SK-N-MC (cell line): ENCODE results near the gene SLC1A2.

Source experiments
- EZH2 ChIP-seq: fragments of 200-600 bp; sonication (generic); IDR thresholded peaks from one replicate; pipeline ENCODE4 v1.6.1; 2017; ENCODE audit warnings: antibody characterized with exemption
- FOXP2 ChIP-seq: optimal IDR thresholded peaks from 2 replicates; pipeline ENCODE3; 2011; ENCODE audit warnings: mild to moderate bottlenecking, moderate library complexity; ENCODE audit not compliant: insufficient read depth; ENCODE audit errors: extremely low read length, control extremely low read depth
- POLR2AphosphoS5 ChIP-seq: IDR thresholded peaks from 2 replicates; pipeline ENCODE4 v1.6.1; 2012; ENCODE audit warnings: mild to moderate bottlenecking, low read depth, low read length, borderline replicate concordance

DNA sequence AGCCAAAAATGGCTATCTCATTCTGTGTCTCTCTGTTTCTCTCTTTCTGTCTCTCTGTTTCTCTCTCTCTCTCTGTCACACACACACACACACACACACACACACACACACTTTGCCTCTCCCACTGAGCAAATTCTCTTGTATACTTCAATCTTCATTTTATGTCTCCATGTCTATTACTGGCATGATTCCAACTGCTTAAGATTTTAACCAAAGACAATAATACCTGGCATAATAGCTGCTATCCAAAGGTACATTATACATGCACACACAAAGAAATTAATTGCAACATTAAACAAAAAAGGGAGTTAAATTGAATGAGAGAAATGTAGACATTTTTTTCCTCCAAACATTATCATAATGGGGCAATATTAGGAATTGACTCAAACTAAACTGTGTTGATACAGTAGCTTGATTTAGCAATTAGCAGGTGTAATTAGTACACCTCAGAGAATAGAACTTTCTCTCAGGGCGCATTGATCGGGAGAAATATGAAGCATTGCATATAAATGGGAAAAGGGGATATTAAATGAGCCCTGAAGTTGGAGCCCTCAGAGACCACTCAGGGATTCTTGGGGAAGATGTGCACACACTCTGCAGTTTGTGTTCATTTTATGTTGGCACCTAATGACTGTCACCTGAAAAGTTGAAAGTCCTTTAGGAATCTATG, 17.4 kb upstream of the SLC1A2 start:
- TF ChIP-seq EZH2, result no peak
- TF ChIP-seq POLR2AphosphoS5, result no peak
- TF ChIP-seq FOXP2, result no peak
